ENCODE results near the gene KRT6C.

DNA sequence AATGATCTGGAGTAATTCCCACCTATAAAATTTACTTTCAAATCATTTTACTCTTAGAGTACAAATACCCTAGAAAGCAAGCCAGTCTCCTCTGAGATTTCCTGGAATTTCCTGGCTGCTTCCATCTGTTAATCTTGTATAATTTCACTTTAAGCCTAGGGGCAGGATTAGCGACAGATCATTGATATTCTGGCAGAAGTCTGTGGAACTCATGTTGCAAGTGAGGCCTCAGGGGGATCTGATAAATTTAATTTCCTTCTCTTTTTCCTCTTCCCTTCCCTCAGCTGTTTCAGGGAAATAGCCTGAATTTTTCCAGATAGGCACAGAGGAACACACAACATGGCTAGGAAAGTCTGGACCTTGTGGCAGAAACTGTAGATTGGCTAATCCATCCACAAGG, 25.3 kb upstream of the KRT6C start:
- TF ChIP-seq GATA2 (IDR thresholded peaks at IDR 0.05; ENCODE audit: low read depth, low read length) (no peak), GATA3 (IDR thresholded peaks at IDR 0.05; ENCODE audit: low read depth, low read length) (no peak)
